Measurements from ENCODE around the gene ITGB3. TPM values are rescaled to one million over a fixed set of nuclear protein-coding genes. Genes with fewer than 3 reads are reported as not detected.

The ITGB3 gene
- total RNA-seq, 1 donor: 39.8 TPM

GRCh38 chr17:47209499-47209898, 44.1 kb upstream of the ITGB3 start:
- Histone ChIP-seq H3K4me2 (ENCODE audit: insufficient read depth, low read length) (no peak overlapping the region), H3K79me2 (ENCODE audit: insufficient read depth, low read length) (no peaks in the 10 kb centered on the region), H3K9me3 (ENCODE audit: low read depth, low read length) (no peaks in the 10 kb centered on the region), H3K36me3 (ENCODE audit: insufficient read depth, low read length) (no peaks in the 10 kb centered on the region), H3K27ac (ENCODE audit: low read depth, low read length) (no peak overlapping the region), H4K20me1 (ENCODE audit: insufficient read depth, low read length) (no peaks in the 10 kb centered on the region), H3K4me3 (ENCODE audit: insufficient read depth, low read length) (no peak overlapping the region), H3K4me1 (ENCODE audit: insufficient read depth, low read length) (peaks cover 15% of the 10 kb centered on the region), H2AFZ (ENCODE audit: low read length) (no peak overlapping the region), H3K27me3 (ENCODE audit: insufficient read depth, low read length) (no peaks in the 10 kb centered on the region)
- TF ChIP-seq CTCF (IDR thresholded peaks at IDR 0.05; ENCODE audit: extremely low read depth, low read depth, low read length): no peak
- no peak for DNase-seq (ENCODE audit: insufficient read length, low spot score, missing footprints)

- no peaks in the 10 kb centered on the region for H3K9me3 ChIP-seq (ENCODE audit: low read depth, low read length)
- no peak overlapping the region for H3K4me3 ChIP-seq (ENCODE audit: insufficient read depth, low read length)
- no peaks in the 10 kb centered on the region for H3K27me3 ChIP-seq (ENCODE audit: insufficient read depth, low read length)
- no peaks in the 10 kb centered on the region for H3K79me2 ChIP-seq (ENCODE audit: insufficient read depth, low read length)
- DNase-seq (ENCODE audit: insufficient read length, low spot score, missing footprints): no peak
- no peak overlapping the region for H3K27ac ChIP-seq (ENCODE audit: low read depth, low read length)
- H3K4me2 ChIP-seq (ENCODE audit: insufficient read depth, low read length): no peak overlapping the region
- peaks cover 9% of the 10 kb centered on the region for H3K4me1 ChIP-seq (ENCODE audit: insufficient read depth, low read length)
- no peaks in the 10 kb centered on the region for H3K36me3 ChIP-seq (ENCODE audit: insufficient read depth, low read length)
- TF ChIP-seq CTCF (IDR thresholded peaks at IDR 0.05; ENCODE audit: extremely low read depth, low read depth, low read length): no peak
- H4K20me1 ChIP-seq (ENCODE audit: insufficient read depth, low read length): no peaks in the 10 kb centered on the region
- peak overlapping the region; percentile 13 for H2AFZ ChIP-seq (ENCODE audit: low read length)
Measured at GRCh38 chr17:47210105-47210504, 43.5 kb upstream of the ITGB3 start.

- H3K27ac ChIP-seq (ENCODE audit: low read depth, low read length): no peak overlapping the region
- H3K4me1 ChIP-seq (ENCODE audit: insufficient read depth, low read length): peaks cover 2% of the 10 kb centered on the region
- no peak overlapping the region for H3K4me2 ChIP-seq (ENCODE audit: insufficient read depth, low read length)
- no peaks in the 10 kb centered on the region for H3K9me3 ChIP-seq (ENCODE audit: low read depth, low read length)
- no peak overlapping the region for H2AFZ ChIP-seq (ENCODE audit: low read length)
- no peaks in the 10 kb centered on the region for H3K27me3 ChIP-seq (ENCODE audit: insufficient read depth, low read length)
- no peak overlapping the region for H3K4me3 ChIP-seq (ENCODE audit: insufficient read depth, low read length)
- H3K79me2 ChIP-seq (ENCODE audit: insufficient read depth, low read length): no peaks in the 10 kb centered on the region
- no peaks in the 10 kb centered on the region for H4K20me1 ChIP-seq (ENCODE audit: insufficient read depth, low read length)
- H3K36me3 ChIP-seq (ENCODE audit: insufficient read depth, low read length): no peaks in the 10 kb centered on the region
- no peak for TF ChIP-seq CTCF (IDR thresholded peaks at IDR 0.05; ENCODE audit: extremely low read depth, low read depth, low read length)
- DNase-seq (ENCODE audit: insufficient read length, low spot score, missing footprints): no peak
Measured at GRCh38 chr17:47210779-47211178, 42.8 kb upstream of the ITGB3 start.

- no peak for DNase-seq (ENCODE audit: insufficient read length, low spot score, missing footprints)
- no peak for TF ChIP-seq CTCF (IDR thresholded peaks at IDR 0.05; ENCODE audit: extremely low read depth, low read depth, low read length)
- Histone ChIP-seq H2AFZ (ENCODE audit: low read length) (no peak overlapping the region), H3K9me3 (ENCODE audit: low read depth, low read length) (no peaks in the 10 kb centered on the region), H3K27me3 (ENCODE audit: insufficient read depth, low read length) (no peaks in the 10 kb centered on the region), H3K79me2 (ENCODE audit: insufficient read depth, low read length) (no peaks in the 10 kb centered on the region), H3K36me3 (ENCODE audit: insufficient read depth, low read length) (no peaks in the 10 kb centered on the region), H3K27ac (ENCODE audit: low read depth, low read length) (no peak overlapping the region), H3K4me2 (ENCODE audit: insufficient read depth, low read length) (no peak overlapping the region), H3K4me1 (ENCODE audit: insufficient read depth, low read length) (no peaks in the 10 kb centered on the region), H4K20me1 (ENCODE audit: insufficient read depth, low read length) (no peaks in the 10 kb centered on the region), H3K4me3 (ENCODE audit: insufficient read depth, low read length) (no peak overlapping the region)
Measured at GRCh38 chr17:47212458-47212857, 41.2 kb upstream of the ITGB3 start.
